ENCODE measurements around the gene SP4.
A peak's percentile ranks its signal among the peaks of the same experiment; 100 is the strongest.

SP4 gene

GRCh38 chr7:21427871-21428658 is at the start of gene SP4:
Gene SP4, plus strand, starts transcription at chr7:21428083. Its CDS starts 169 bp downstream, at chr7:21428252.
- DNase-seq (ENCODE audit: low read depth) = peak; percentile 68

GRCh38 chr7:21383227-21384220 is 44.4 kb upstream of the SP4 start:
- DNase-seq (ENCODE audit: low read depth) = no peak

- DNase-seq (ENCODE audit: low read depth) = no peak
Measured at GRCh38 chr7:21393937-21394336, 33.9 kb upstream of the SP4 start.

GRCh38 chr7:21401944-21402343 is 25.9 kb upstream of the SP4 start:
- no peak for DNase-seq (ENCODE audit: low read depth)

- no peak for DNase-seq (ENCODE audit: low read depth)
Measured at GRCh38 chr7:21407796-21408480, 19.9 kb upstream of the SP4 start.

- no peak for DNase-seq (ENCODE audit: low read depth)
Measured at GRCh38 chr7:21408481-21408820, 19.4 kb upstream of the SP4 start.

- DNase-seq (ENCODE audit: low read depth) = no peak
Measured at GRCh38 chr7:21412410-21412851, 15.5 kb upstream of the SP4 start.

- DNase-seq (ENCODE audit: low read depth) = no peak
Measured at GRCh38 chr7:21412957-21413356, 14.9 kb upstream of the SP4 start.

GRCh38 chr7:21413502-21413901 is 14.4 kb upstream of the SP4 start:
- no peak for DNase-seq (ENCODE audit: low read depth)

- DNase-seq (ENCODE audit: low read depth) = no peak
Measured at GRCh38 chr7:21414795-21415393, 13.0 kb upstream of the SP4 start.

- DNase-seq (ENCODE audit: low read depth) = no peak
Measured at GRCh38 chr7:21417647-21418046, 10.2 kb upstream of the SP4 start.

- no peak for DNase-seq (ENCODE audit: low read depth)
Measured at GRCh38 chr7:21422751-21423150, 5.1 kb upstream of the SP4 start.

GRCh38 chr7:21425290-21425689 is 2.6 kb upstream of the SP4 start:
- no peak for DNase-seq (ENCODE audit: low read depth)

- DNase-seq (ENCODE audit: low read depth) = peak; percentile 24
Measured at GRCh38 chr7:21426286-21427181, 1.3 kb upstream of the SP4 start.

- DNase-seq (ENCODE audit: low read depth) = peak; percentile 91
Measured at GRCh38 chr7:21427182-21427870, 557 bp upstream of the SP4 start.

GRCh38 chr7:21428659-21428941 is 717 bp downstream of the SP4 start:
- DNase-seq (ENCODE audit: low read depth) = no peak

GRCh38 chr7:21429021-21429420 is 1.1 kb downstream of the SP4 start:
- no peak for DNase-seq (ENCODE audit: low read depth)

- no peak for DNase-seq (ENCODE audit: low read depth)
Measured at GRCh38 chr7:21429786-21430574, 2.1 kb downstream of the SP4 start.

- no peak for DNase-seq (ENCODE audit: low read depth)
Measured at GRCh38 chr7:21430575-21430954, 2.7 kb downstream of the SP4 start.

All from HS-5 (cell line).